ENCODE data around the gene TNRC6A. TPM values are rescaled to one million over a fixed set of nuclear protein-coding genes. Genes with fewer than 3 reads are reported as not detected.

The TNRC6A gene
- total and polyA plus RNA-seq, 2 of the 13 experiments (the other 11 are each of a cell fraction or from before 2014, with no cell fraction given): 30.9 to 43.6 TPM

- TF ChIP-seq ZNF501 (CRISPR knock-in tag; IDR thresholded peaks at IDR 0.05) (peak; percentile 86), ZFP41 (CRISPR knock-in tag; IDR thresholded peaks at IDR 0.05; ENCODE audit: borderline replicate concordance) (no peak), PHF8 (CRISPR knock-in tag; IDR thresholded peaks at IDR 0.05) (peak; percentile 46; the same call in 1 of the 2 replicates), ZNF747 (CRISPR knock-in tag; IDR thresholded peaks at IDR 0.05; ENCODE audit: borderline replicate concordance) (peak; percentile 61; the same call in 1 of the 2 replicates), ZNF124 (CRISPR knock-in tag; IDR thresholded peaks at IDR 0.05) (0 out of 2 replicates have a peak, but pooled peaks have one; percentile 23), ZNF556 (CRISPR knock-in tag; IDR thresholded peaks at IDR 0.05; ENCODE audit: borderline replicate concordance) (peak; percentile 20; the same call in 1 of the 2 replicates), KLF11 (CRISPR knock-in tag; IDR thresholded peaks at IDR 0.05) (peak; percentile 52), MTA1 (CRISPR knock-in tag; IDR thresholded peaks at IDR 0.05; ENCODE audit: borderline replicate concordance) (peak; percentile 92), REPIN1 (CRISPR knock-in tag; IDR thresholded peaks at IDR 0.05; ENCODE audit: borderline replicate concordance, low read depth) (peak; percentile 78; the same call in 1 of the 2 replicates), SP1 (IDR thresholded peaks at IDR 0.05) (no peak), SP1 (CRISPR knock-in tag; IDR thresholded peaks at IDR 0.05) (peak; percentile 58; the same call in 1 of the 2 replicates), NCOR1 (IDR thresholded peaks at IDR 0.05; ENCODE audit: borderline replicate concordance, low read length) (0 out of 2 replicates have a peak, but pooled peaks have one; percentile 40)
- TF ChIP-seq, protein P1, sequence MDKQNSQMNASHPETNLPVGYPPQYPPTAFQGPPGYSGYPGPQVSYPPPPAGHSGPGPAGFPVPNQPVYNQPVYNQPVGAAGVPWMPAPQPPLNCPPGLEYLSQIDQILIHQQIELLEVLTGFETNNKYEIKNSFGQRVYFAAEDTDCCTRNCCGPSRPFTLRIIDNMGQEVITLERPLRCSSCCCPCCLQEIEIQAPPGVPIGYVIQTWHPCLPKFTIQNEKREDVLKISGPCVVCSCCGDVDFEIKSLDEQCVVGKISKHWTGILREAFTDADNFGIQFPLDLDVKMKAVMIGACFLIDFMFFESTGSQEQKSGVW (CRISPR knock-in tag; IDR thresholded peaks at IDR 0.05; ENCODE audit: borderline replicate concordance): no peak
- TF ChIP-seq, protein P2, sequence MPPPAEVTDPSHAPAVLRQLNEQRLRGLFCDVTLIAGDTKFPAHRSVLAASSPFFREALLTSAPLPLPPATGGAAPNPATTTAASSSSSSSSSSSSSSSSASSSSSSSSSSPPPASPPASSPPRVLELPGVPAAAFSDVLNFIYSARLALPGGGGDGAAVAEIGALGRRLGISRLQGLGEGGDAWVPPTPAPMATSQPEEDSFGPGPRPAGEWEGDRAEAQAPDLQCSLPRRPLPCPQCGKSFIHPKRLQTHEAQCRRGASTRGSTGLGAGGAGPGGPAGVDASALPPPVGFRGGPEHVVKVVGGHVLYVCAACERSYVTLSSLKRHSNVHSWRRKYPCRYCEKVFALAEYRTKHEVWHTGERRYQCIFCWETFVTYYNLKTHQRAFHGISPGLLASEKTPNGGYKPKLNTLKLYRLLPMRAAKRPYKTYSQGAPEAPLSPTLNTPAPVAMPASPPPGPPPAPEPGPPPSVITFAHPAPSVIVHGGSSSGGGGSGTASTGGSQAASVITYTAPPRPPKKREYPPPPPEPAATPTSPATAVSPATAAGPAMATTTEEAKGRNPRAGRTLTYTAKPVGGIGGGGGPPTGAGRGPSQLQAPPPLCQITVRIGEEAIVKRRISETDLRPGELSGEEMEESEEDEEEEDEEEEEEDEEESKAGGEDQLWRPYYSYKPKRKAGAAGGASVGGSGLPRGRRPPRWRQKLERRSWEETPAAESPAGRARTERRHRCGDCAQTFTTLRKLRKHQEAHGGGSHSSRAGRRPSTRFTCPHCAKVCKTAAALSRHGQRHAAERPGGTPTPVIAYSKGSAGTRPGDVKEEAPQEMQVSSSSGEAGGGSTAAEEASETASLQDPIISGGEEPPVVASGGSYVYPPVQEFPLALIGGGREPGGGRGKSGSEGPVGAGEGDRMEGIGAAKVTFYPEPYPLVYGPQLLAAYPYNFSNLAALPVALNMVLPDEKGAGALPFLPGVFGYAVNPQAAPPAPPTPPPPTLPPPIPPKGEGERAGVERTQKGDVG (CRISPR knock-in tag; IDR thresholded peaks at IDR 0.05; ENCODE audit: borderline replicate concordance): peak; percentile 46; the same call in 1 of the 2 replicates
These were observed 116.5 kb downstream of the TNRC6A start, which contains the start of gene SLC5A11 (continued) for GRCh38 chr16:24845726-24846547.
